Renal cortex interstitium (tissue), 11 donors: Measurements from ENCODE around the gene SIRPA. TPM values are rescaled to one million over a fixed set of nuclear protein-coding genes. Genes with fewer than 3 reads are reported as not detected.

Experiments
- DNase-seq, 11 donors: peaks; one replicate each; pipeline ENCODE4 v3.0.0-alpha.2; 2013; ENCODE audit warnings: low read depth in 9 of 11, low spot score in 4 of 11; ENCODE audit errors: extremely low read depth in 1 of 11
- polyA plus RNA-seq, 3 donors: library from polyadenylated mRNA; unstranded; fragments of 120-200 nt; gene quantifications; one replicate each; pipeline ENCODE4 v1.2.1, GENCODE V29; 2013; ENCODE audit not compliant: insufficient read length in 3 of 3

The SIRPA gene
- polyA plus RNA-seq, 3 donors: 24.4 to 28.1 (median 27.9) TPM

- no peak for DNase-seq
Observed at GRCh38 chr20:1952737-1953530, 57.7 kb downstream of the SIRPA start.

GRCh38 chr20:1953621-1954020 lies 58.4 kb downstream of the SIRPA start:
- no peak for DNase-seq

DNA sequence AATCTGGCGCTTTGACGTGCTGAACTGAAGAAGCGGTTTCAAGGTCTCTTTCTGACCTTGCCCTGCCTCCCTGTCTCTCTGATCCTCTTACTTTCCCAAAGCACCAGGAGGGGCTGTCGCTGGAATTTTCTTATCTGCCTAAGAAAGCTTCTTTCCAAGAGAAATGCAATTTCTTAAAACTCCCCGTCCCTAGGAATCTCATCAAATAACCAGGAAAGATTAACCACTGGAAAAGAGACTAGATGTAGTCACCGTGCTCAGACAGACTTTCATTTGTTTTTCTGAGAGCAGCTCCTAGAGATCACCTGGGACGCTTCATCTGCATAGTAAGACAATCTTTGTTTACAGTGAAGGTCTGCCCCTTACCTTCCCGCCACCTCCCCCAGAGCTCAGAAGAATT lies 60.0 kb downstream of the SIRPA start:
- no peak for DNase-seq

- DNase-seq: no peak
Observed at GRCh38 chr20:1958426-1958825, 63.2 kb downstream of the SIRPA start.

GRCh38 chr20:1959156-1959555 lies 63.9 kb downstream of the SIRPA start:
- no peak for DNase-seq

GRCh38 chr20:1961374-1961773 lies 66.2 kb downstream of the SIRPA start:
- DNase-seq: no peak

DNA sequence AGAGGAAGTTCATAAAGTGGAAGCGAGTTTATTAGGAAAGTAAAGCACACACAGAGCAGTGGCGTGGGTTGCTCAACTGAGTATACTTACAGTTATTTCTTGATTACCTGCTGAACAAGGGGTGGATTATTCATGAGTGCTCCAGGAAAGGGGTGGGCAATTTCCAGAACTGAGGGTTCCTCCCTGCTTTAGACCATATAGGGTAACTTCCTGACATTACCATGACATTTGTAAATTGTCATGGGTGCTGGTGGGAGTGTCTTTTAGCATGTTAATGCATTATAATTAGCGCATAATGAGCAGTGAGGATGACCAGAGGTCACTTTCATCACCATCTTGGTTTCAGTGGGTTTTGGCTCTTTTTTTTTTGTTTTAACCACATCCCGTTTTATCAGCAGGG lies 68.9 kb downstream of the SIRPA start:
- DNase-seq: no peak

DNA sequence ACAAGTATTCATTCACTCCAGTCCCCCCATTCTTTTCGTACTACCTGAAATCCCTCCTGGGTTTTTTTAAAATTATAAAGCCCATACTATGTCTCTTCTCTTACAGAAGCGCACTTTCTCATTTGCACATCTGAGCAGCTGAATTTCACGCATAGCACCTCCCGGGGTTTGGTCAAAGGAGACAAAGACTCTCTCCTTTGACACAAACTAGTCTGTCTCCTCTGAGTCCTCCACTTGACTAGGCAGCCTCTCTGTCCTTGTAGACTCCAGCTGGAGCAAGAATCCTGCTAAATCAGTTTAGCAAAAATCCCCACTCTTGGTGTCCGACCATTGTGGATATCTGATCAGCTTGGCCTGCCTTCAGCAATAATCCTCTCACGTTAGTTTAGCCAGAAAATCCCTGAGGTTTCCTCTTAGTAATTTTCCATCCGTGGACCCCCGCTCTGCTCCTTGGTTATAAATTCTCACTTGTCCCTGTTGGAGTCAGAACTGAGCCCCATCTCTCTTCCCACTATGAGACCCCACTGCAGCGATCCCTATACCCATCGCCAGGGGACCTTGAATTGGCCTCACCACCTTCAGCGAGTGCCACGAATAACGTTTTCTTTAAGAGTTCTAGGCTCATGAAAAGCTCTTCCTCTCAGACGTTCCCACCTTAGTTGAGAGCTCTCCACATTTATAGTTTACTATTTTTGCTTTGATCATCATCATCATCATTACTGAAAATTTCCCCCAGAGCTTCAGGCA lies 69.6 kb downstream of the SIRPA start:
- no peak for DNase-seq

- DNase-seq: peak; percentile 32 to 58 (median 49)
Observed at GRCh38 chr20:1965520-1966351, 70.5 kb downstream of the SIRPA start.

GRCh38 chr20:1968964-1969363 lies 73.8 kb downstream of the SIRPA start:
- DNase-seq: no peak

GRCh38 chr20:1971893-1972586 lies 76.8 kb downstream of the SIRPA start:
- no peak for DNase-seq

GRCh38 chr20:1973601-1974440 lies 78.6 kb downstream of the SIRPA start:
- DNase-seq: no peak

GRCh38 chr20:1975291-1975690 lies 80.1 kb downstream of the SIRPA start:
- no peak for DNase-seq

- DNase-seq: no peak
Observed at GRCh38 chr20:1979106-1979778, 84.0 kb downstream of the SIRPA start.

DNA sequence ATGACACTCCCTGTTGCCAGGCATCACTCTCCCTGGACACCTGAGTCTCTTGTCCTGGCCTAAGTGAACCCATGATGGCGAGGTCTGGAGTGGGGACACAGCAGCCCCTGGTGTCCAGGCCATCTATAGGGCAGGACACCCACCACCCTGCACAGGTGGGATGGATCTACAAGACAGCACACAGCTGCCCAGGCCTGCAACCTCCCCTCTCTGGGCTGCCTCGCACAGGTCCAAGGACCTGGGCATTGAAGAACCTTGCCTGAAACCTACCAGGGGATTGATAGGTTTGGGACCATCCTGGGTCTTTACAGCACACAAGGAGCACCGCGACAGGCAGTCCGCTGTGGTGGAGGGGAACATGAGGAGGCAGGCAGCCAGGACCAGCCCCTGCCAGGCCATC lies 87.5 kb downstream of the SIRPA start:
- no peak for DNase-seq

DNA sequence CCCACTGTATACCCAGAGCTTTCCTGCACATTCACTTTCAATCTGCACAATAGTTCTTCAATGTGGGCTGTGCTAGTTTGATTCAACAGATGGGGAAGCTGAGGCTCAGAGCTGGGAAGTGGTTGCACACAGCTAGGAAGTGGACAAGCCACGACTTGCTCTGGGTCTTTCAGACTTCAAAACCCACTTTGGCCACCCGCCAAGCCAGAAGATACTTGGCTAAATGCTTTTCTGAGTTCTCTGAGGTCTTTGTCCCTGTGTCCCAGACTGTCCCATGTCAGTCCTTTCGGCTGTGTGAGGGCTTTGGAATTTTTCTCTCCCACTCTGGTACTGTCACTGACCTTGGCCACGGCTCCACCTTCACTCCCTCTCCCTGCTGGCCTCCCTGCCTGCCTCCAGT lies 88.1 kb downstream of the SIRPA start:
- no peak for DNase-seq

DNA sequence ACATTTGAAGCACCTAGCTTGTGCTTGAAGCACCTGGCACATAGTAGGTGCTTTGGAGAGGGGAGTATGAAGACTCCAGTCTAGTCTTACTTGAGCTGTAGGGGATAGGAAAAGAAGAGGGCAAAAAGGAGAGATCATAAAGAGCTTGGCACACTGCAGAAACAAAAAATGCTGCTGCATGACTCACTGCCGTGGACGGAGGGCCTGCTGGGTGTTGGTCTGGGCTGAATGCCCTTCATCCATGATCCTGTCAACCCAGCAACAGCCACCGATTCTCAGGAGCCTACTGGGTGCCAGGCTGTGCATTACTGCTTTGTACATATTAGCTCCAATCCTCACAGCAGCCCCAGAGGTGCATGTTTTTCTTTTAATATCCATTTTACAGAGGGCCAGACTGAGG lies 92.6 kb downstream of the SIRPA start:
- DNase-seq: no peak
